SIG-M5 treated with dmso at 0.1 percent for 504 hours (cell line): ENCODE measurements around the gene VPS37D.

Experiments used
- DNase-seq: peaks from one replicate; lab custom pipeline; 2025; ENCODE audit not compliant: unreplicated experiment; lab: John Stamatoyannopoulos, UW

The VPS37D gene

DNA sequence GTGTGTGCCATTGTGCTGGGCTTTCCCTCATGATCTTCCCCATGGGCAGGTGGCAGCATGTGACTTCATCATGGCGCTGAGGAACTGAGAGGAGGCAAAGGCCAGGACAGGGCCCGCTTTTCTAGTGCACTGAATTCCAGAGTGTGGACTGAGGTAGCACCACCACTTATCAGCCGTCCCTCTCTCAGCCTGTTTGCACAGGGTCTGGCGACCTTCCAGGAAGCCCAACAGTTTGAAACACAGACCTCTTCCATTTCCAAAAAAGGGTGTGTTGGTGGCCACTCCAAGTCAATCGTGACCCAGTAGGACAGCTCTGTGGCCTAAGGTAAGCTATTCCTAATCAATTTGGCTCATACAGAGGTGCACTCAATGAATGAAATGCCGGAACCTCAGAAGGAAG lies 11.2 kb downstream of the VPS37D start:
- no peak for DNase-seq

DNA sequence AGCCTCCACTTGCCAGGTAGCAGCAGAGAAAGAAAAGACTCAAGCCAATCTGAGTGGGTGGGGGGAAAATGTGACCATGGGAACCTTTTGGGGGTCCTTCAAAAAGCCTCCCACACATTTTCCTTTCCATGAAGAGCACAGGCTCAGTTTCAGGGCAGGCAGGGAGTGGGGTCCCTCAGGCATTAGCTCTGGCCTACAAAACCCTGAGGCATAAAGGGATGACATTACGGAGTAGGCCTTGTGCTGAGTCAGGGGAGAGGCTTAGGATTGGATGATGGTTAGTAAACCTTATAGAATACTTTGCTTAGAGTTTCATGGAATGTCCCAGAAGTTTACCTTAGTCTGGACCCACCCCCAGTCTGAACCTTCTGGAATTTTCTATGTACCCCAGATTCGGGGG lies 12.1 kb downstream of the VPS37D start:
- DNase-seq, result no peak

DNA sequence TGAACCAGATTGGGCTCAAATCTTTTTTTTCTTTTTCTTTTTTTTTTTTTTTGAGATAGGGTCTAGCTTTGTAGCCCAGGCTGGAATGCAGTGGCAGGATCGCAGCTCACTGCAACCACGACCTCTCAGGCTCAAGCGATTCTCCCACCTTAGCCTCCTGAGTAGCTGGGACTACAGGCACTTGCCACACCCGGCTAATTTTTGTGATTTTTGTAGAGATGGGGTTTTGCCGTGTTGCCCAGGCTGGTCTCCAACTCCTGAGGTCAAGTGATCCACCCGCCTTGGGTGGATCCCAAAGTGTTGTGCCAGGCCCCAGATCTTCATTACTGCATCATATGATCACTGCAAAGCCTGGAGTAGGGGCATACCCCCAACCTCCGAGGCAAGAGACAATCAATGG lies 12.9 kb downstream of the VPS37D start:
- no peak for DNase-seq

DNA sequence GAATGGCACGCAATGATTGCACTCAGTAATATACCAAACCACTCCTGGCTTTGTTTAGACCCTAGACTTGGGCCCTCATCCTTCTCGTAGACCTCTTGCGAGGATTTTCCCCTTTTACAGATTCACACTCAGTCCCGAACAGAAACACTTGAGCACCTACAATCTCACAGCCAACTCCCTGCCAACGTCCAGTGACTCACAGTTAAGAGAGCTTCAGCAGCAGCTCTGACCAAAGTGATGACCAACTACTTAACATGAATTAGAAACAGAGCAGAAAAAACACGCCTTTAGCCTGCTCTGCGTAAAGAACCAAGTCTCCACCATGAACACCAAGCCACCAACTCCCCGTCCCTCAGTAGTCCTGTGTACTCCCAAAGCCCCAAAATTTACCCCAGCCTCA lies 13.4 kb downstream of the VPS37D start:
- no peak for DNase-seq

DNA sequence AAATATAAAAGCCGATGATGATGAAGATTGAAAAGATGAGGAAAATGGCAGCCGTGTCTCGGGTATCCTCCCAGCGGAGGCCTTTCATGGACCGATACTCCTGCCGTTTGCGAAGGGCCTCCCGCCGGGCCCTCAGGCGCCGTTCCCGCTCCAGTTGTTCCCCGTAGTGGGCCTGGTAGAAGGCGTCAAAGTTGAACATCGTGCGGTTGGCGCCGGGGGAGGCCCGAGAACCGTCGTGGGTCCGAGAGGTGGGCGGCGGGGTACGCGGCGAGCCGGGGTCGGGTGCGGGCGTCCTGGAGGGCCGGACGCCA lies 15.1 kb downstream of the VPS37D start:
- no peak for DNase-seq

DNA sequence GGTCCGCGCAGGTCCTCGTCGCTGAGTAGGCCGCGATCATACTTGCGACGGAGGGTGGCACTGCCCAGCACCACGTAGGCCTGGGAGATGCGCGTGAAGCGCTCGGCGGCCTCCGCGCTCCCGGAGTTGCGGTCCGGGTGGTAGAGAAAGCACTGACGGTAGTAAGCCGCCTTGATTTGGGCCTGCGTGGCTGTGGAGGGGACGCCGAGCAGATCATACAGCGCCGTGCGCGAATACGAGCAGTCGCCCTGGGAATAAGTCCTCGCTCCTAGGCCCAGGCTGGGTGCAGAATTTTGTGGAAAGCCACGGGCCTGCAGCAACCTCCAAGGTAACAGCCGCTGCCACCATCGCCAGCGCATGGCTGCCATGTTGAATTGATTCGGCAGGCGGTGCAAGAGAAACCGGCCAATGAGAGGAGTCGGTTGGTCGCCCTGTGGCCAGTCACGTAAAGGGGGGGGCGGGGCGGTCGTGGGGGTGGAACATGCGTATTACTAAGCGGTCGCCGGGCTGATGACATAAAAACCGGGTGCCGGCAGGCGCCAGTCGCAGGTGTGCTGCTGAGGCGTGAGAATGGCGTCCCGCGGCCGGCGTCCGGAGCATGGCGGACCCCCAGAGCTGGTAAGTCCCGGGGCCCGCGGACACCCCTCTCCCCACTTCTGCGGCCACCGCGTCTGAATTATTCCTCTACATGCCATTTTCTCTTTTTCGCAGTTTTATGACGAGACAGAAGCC lies 15.6 kb downstream of the VPS37D start, which contains the start of the genes BUD23 and DNAJC30:
BUD23 (plus strand) TSS at position 542 of the 732 bp plus-strand sequence; CDS start at position 571, 29 bp downstream.
DNAJC30 (minus strand) TSS at position 398 of the 732 bp plus-strand sequence; CDS start at position 368, 30 bp downstream.
- peak; percentile 92 for DNase-seq

DNA sequence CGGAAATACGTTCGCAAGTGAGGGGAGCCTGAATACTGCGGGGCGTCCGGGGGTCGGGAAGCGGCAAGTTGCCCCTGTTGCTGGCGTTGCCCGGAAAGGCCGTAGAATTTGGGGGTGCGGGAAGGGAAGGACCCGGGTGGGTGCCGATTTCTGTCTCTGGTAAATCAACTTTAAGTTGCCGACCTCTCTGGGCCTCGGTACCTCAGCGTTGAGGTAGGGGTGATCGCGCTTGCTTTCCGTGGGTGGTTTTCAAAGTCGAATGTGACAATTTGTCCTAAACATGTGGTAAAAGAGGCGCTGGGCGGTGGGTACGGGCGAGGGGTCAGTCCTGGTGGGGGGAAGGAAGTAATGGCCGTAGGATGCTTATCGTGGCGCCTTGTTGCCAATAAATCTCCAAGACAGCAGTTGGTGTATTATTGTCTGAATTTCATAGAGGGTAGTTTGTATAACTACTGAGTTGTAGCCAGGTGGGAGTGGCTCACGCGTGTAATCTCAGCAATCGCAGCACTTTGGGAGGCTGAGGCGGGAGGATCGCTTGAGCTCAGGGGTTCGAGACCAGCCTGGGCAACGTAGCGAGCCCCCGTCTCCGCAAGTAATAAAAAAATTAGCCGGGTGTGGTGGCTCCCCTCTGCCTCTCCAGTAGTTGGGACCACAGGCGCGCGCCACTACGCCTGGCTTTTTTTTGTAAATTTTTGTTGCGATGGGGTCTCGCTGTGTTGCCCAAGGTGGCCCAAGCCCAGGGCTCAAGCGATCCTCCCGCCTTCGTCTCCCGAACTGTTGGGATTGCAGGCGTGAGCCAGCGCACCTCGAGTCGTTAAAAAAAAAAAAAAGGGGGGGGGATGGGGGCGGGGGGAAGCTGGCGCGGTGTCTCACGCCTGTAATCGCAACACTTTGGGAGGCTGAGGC lies 16.4 kb downstream of the VPS37D start:
- no peak for DNase-seq

DNA sequence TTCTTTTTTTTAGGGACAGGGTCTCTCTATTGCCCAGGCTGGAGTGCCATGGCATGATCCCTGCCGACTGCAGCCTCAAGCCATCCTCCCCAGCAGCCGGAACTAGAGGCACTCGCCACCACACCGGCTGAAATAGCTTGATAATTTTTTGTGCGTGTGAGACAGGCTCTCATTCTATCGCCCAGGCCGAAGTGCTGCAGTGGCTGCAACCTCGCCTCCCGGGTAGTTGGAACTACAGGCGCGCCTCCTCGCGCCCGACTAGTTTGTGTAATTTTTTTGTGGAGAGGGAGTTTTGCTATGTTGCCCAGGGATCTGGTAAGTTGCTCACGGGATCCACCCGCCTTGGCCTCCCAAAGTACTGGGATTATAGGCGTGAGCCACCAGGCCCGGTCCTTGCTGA lies 17.7 kb downstream of the VPS37D start:
- DNase-seq, result no peak

DNA sequence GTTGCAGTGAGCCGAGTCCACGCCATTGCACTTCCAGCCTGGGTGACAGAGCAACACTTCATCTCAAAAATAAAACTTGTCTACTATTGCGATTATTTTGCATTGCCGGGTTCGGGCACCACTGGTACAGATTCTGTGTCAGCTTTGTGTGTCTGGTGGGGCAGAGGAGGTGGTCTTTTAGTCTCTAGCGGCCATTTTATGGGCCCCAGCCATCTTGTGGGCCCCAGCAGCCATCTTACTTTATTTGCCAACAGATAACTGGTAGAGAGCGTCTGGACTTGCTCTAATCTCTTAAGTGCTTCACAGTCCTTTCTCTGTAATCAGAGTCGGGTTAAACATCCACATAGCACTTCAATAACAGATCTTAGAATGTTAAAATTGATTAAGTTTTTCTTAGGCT lies 20.7 kb downstream of the VPS37D start:
- no peak for DNase-seq

DNA sequence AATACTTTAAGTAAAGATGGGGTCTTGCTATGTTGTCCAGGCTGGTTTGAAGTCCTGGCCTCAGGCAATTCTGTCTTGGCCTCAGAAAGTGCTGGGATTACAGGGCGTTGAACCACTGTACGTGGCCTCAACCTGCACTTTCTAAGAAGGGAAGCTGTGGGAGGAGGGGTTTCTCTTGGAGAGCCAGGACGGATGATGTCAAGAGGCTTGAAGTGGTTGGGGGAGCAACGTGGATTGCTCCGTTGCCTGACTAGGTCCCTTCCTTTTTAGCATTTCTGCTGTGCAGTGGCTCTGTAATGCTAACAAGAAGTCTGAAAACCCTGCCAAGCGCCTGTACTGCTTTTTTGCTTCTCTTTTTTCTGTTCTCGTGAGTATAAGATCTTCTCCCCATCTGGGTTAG lies 23.0 kb downstream of the VPS37D start:
- no peak for DNase-seq

DNA sequence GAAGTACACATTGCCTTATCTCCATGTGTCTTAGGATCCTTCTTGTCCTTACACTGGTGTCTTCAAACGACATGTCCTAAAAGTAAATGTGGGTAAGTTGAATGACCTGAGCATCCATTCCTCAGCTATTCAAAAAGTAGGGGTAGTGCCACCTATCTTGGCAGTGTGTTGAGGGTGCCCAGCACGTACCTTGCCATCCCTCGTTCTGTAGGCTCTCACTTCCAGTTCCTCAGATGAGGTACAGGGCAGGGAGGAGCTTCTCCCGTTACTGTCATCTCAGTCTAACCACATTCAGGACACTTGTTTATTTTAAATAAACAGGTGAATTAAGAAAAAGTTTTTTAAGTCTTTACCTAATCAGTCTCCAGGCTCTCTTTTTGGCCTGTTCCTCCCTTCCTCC lies 28.7 kb downstream of the VPS37D start:
- no peak for DNase-seq

DNA sequence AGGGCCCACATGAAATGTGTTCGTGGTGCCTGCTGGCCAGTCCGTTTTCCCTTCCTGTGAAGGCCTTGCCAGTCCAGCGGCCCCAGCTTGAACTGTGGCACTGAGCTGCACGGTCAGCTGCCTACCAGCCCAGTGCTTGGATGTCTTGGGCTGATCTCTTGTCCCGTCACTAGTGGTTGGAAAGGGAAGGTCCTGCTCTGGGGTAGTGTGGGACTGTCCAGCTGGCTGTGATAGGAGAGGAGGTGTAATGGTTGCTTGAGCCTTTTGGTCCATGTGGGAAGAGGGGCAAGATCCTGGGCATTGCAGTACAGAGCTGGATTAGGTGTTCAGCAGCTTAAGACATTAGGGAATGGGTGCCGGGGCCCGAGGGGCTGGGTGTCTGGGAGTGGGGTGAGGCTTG lies 30.8 kb downstream of the VPS37D start:
- no peak for DNase-seq

DNA sequence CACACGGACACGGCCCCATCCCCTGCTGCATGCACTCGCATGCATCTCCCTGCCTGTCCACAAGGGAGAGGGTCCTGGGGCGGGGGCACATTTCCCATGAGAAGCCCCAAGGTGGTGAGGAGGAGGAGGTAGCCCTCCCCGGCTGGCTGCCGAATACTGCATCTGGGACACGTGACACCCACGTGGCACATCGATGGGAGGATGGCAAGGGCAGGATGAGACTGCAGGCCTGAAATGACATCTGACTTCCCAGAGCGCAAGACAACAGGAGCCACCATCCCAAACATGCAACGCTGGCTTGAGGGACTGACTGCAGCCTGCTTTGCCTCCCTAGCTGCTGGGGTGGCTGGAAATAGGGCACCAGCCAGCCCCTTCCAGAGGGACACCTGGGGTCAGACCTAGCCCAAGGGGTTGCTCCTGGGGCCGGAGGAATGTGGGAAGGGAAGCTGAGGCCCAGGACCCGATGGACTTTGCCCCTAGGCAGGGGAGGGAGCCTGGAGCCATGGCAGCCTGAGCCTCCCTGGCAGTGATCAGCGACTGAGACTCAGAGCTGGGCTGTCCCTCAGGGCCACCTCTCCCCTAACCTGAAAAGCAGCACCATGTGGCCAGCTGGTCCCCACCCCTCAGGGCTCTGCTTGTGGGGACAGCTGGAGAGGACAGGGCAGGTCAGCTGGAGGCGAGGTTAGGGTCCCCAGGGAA lies 31.9 kb downstream of the VPS37D start:
- DNase-seq, result no peak

DNA sequence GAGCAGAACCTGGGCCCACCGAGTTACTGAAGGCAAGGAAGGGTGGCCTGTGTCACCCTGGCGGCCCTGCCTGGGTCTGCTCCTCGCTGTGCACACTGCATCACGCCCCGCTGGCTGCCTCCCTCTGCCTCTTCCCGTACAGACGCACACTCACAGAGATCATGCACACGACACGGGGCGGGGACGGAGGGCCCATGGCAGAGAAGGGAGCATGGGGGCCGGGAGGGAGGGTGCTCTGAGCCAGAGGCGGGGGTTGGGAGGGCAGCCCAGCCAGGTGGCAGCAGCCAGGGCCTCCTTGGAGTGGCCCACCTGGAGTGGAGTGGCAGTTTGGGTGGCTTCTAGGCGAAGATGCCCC lies 32.4 kb downstream of the VPS37D start:
- no peak for DNase-seq

DNA sequence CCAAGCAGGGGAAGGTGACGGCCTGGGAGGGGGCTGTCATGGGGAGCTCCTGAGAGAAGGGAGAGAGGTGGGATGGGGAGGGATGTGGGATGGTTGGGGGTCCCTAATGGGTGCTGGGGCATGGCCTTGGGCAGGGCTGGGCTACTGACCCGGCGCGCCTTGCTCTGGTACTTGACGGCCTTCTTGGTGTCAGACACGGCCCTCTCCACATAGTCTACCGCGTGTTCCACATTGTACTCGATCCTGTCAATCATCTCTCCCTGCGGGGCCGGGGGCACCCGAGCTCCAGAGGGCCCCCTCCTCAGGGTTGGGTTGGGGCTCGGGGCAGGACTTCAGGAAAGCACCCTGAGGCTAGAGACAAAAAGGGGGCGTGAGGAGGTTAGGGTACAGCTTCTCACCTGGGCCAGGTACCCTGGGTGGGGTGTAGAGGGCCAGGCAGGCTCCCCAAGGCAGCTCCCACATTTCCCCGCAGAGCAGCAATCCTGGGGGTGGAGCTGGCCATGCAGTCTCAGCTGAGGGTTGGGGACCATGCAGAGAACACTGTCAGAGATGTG lies 33.0 kb downstream of the VPS37D start:
- no peak for DNase-seq

DNA sequence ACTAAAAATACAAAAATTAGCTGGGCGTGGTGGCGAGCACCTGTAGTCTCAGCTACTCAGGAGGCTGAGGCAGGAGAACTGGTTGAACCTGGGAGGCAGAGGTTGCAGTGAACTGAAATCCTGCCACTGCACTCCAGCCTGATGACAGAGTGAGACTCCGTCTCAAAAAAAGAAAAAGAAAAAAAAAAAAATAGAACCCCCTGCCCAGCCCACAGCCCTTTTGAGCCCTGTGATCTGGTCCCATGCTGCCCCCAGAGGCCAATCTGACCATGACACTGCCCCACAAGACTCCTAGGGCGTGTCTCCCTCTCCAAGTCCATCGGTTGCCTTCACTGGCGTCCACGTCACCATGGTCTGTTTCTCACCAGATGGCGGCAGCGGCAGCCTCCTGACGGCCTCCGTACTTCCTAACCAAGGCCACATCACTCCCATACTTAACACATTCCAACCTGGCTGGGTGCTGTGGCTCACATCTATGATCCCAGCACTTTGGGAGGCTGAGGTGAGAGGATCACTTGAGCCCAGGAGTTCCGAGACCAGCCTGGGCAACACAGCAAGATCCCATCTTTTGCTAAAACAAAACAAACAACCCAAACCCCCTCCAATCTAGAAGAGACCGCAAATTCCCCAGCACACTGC lies 33.8 kb downstream of the VPS37D start:
- DNase-seq, result peak; percentile 9

DNA sequence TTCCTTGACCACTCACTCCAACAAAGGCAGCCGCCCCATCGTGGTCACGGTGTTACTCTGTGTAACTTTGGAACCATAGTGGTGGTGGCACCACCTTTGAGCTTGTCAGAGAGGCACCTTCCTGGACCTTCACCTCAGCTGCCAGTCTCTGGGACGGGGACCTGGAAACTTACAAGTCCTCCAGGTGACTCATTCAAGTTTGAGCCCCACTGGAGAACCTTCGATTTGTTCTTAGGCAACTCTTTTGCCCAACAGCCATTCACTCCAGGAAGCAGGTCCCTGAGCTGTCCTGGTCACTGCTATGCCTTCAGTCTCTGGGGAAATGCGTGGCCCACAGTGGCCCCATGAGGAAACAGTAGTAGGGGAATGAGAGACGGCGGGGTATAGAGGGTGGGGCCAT lies 34.6 kb downstream of the VPS37D start:
- DNase-seq, result no peak

DNA sequence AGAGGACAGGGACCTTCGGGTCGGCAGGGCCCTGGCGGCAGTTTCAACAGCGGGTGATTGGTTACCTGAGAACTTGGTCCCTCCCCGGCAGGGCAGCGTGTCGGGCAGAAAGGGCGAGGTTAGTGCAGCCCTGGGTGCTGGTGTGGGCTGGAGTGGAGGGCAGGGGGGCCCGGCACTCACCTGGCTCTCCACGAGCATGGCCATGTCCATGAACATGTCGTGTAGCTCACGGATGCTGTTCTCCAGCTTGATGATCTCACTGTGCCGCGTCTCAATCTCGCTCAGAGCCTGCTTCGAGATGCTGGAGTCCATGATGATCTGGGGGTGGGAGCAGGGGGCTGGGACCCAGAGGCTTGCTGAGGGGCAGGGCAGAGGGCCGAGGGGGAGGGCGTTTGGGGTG lies 35.0 kb downstream of the VPS37D start:
- no peak for DNase-seq

DNA sequence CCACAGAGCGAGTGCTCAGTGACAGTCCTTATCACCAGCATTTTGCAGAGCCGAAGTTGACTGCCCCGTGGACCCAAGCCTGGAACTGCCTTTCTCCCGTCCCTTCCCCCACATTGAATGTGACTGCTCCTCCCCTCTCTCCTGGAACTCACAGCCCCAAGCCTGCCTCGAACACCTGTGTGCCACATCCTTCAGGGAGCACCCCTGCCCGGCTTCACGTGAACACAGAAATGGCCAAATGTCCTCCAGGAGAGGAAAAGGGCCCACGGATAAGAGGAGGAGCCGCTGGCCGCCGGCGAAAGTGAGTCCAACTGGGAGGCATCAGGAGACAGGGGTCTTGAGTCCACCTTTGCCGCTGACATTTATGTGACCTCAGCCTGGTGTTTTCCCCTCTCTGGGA lies 35.6 kb downstream of the VPS37D start:
- no peak for DNase-seq

DNA sequence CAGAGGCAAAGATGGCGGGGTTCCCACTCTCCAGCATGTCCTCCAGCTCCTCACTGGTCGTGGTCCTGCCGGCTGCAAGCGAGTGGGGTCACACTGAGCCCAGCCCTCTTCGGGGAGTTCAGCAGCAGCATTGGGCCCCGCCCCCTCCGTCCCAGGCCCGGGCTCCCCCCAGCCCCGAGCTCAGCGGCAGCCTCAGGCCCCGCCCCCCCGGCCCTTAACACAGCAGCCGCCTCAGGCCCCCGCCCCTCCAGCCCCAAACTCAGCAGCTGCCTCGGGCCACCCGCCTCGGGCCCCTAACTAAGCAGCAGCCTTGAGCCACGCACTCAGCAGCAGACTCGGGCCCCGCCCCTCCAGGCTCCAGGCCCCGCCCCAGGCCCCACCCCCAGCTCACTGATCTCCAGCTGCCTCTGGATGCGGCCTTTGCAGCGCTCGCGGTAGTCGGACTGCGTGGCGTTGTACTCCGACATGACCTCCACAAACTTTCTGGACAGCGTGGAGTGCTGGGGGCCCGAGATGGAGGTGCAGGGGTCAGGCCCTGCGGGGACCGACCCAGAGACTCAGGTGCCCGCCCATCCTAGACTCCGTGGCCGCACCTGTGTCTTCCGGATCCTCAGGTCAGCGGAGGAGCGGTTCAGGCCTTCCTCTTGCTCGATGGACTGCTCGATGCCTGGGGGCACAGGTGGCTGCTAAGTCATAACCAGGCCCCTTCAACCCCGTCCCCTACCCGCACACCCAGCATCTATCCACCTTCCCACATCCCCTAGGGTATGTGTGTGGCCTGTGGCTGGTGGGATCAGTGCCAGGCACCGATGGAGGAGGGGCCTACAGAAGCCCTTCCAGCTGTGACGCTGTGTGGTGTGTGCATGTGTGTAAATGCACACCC lies 36.4 kb downstream of the VPS37D start:
- DNase-seq, result no peak
